Measurements from ENCODE around the gene ALG3.

The ALG3 gene

DNA sequence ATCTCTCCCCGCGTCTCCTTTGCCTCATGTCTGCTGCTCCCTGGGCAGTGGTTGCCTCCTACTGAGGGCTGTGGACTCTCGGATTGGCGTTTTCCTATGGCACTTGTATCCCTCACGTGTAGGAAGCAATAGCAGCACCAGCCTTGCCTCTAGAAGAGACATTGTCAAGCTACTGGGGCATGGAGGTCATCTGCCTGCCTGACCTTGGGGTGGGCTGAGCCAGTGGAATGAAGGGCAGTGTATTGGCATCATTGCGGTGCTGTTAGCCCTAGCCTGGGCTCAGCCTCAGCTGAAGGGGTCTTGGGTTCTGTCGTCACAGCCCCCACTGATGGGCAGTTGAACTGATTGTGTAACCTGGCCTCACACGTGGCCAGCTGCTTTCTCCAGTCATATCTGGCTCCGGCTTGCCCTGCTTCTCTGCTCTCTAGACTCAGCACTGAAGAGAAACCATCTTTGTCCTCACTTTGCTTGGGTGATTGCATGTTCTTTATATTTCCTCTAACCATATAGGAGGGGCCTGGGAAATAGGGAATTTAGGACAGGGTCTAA is 54.7 kb downstream of the ALG3 start:
- DNase-seq (ENCODE audit: low spot score), result no peak
- Histone ChIP-seq H3K27ac (no peak overlapping the region), H3K4me3 (no peak overlapping the region)
- no peak for TF ChIP-seq CTCF (IDR thresholded peaks at IDR 0.05)

- Histone ChIP-seq H3K27ac (no peak overlapping the region), H3K4me3 (no peak overlapping the region)
- no peak for DNase-seq (ENCODE audit: low spot score)
- no peak for TF ChIP-seq CTCF (IDR thresholded peaks at IDR 0.05)
Measured at GRCh38 chr3:184192889-184193288, 55.9 kb downstream of the ALG3 start.

All from coronary artery (tissue), 2 donors.